Endothelial cell (in vitro differentiated cells): Measurements from ENCODE around the gene SPATA17. TPM values are rescaled to one million over a fixed set of nuclear protein-coding genes. Genes with fewer than 3 reads are reported as not detected.

ENCODE experiments used
- DNase-seq: peaks from one replicate; pipeline ENCODE4 v3.0.0; 2021; ENCODE audit warnings: low spot score
- H3K27ac Mint-ChIP-seq: one replicate; pipeline ENCODE4 v1.8.0; 2021; ENCODE audit warnings: mixed read lengths, inconsistent platforms; ENCODE audit not compliant: unreplicated experiment
- H3K27me3 Mint-ChIP-seq: one replicate; pipeline ENCODE4 v1.8.0; 2021; ENCODE audit warnings: mild to moderate bottlenecking, moderate library complexity, mixed read lengths, inconsistent platforms; ENCODE audit not compliant: unreplicated experiment
- H3K36me3 Mint-ChIP-seq: one replicate; pipeline ENCODE4 v1.8.0; 2021; ENCODE audit warnings: mild to moderate bottlenecking, low read depth, mixed read lengths, inconsistent platforms; ENCODE audit not compliant: unreplicated experiment
- H3K4me1 Mint-ChIP-seq: one replicate; pipeline ENCODE4 v1.8.0; 2021; ENCODE audit warnings: mild to moderate bottlenecking, mixed read lengths, inconsistent platforms; ENCODE audit not compliant: unreplicated experiment
- H3K4me3 Mint-ChIP-seq: one replicate; pipeline ENCODE4 v1.8.0; 2021; ENCODE audit warnings: mild to moderate bottlenecking, mixed read lengths, inconsistent platforms; ENCODE audit not compliant: unreplicated experiment
- H3K9me3 Mint-ChIP-seq: one replicate; pipeline ENCODE4 v1.8.0; 2021; ENCODE audit warnings: mixed read lengths, inconsistent platforms; ENCODE audit not compliant: unreplicated experiment
- CTCF ChIP-seq: fragments of 200-600 bp; sonication (generic); IDR thresholded peaks from one replicate; pipeline ENCODE4 v1.5.0; 2021; ENCODE audit warnings: antibody characterized with exemption; ENCODE audit not compliant: unreplicated experiment
- total RNA-seq: library from RNA; stranded (reverse); fragmentation: NEBNext Ultra II Directional; extraction: Animal tissue kit (Norgen Biotek cat#: 25700); gene quantifications from one replicate; pipeline ENCODE4 v1.2.1, GENCODE V29; 2021; ENCODE audit not compliant: unreplicated experiment

SPATA17 gene
- total RNA-seq, 1 donor from 2014 or later, result 0.36 TPM

DNA sequence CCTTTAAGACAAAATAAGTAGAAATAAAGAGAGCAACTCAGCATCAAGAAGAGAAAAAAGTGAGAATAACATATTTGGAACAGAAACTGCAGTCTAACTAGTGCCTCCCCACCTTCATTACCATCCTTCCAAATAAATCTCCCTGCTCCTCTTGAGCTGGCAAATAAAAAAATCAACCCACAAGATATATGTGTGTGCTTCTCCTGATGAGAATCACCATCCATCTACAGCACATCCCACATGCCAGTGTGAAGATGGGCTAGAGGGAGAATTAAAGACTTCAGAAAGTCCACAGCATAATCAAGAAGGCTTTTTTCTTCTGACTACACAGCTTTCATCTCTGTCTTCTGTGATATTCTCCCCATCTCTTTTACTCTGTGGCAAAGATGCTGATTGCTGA is 244.1 kb downstream of the SPATA17 start:
- Mint-ChIP-seq H3K9me3 (no peaks in the 10 kb centered on the region), H3K4me3 (no peak overlapping the region), H3K27ac (no peak overlapping the region), H3K4me1 (no peaks in the 10 kb centered on the region), H3K27me3 (no peaks in the 10 kb centered on the region), H3K36me3 (no peaks in the 10 kb centered on the region)
- TF ChIP-seq CTCF, result no peak
- no peak for DNase-seq

DNA sequence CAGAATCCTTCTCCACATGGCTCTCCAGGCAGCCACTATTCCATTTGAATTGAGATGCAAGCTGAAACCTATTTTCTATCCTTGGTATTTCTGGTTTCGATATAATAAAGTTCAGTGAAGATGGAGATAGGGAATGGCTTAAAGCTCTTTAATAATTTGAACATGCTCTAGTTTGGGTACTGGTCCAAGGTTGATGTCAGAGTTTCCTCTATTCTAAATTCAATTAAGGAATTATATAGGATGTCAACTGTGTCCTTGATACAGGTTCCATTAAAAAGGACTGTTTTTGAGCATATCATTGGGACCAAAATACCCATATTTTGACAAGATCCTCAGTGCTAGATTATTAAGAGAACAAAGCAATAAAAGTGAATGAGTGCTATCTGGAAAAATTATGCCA is 245.3 kb downstream of the SPATA17 start:
- Mint-ChIP-seq H3K4me1 (no peaks in the 10 kb centered on the region), H3K27me3 (no peaks in the 10 kb centered on the region), H3K9me3 (no peaks in the 10 kb centered on the region), H3K36me3 (no peaks in the 10 kb centered on the region), H3K27ac (no peak overlapping the region), H3K4me3 (no peak overlapping the region)
- no peak for TF ChIP-seq CTCF
- no peak for DNase-seq

DNA sequence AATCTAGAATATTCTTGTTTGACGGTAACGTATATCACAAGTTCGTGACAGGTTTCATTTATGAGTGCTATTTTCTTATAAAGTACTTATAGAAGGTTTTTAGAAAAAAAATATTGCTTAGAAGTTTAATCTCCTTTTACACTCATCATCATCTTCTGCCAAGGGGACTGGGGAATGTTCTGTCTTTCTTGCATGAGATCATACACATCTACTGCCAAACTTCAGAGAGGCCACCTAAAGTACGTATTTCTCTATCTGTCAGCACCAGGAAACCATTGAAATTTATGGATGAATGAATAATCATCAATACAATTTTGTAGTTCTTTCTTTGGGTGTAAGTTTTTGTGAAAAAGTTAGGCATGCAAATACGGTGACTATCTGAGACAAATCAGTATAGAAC is 245.8 kb downstream of the SPATA17 start:
- Mint-ChIP-seq H3K9me3 (no peaks in the 10 kb centered on the region), H3K36me3 (no peaks in the 10 kb centered on the region), H3K4me1 (no peaks in the 10 kb centered on the region), H3K27me3 (no peaks in the 10 kb centered on the region), H3K27ac (no peak overlapping the region), H3K4me3 (no peak overlapping the region)
- DNase-seq, result no peak
- TF ChIP-seq CTCF, result no peak

DNA sequence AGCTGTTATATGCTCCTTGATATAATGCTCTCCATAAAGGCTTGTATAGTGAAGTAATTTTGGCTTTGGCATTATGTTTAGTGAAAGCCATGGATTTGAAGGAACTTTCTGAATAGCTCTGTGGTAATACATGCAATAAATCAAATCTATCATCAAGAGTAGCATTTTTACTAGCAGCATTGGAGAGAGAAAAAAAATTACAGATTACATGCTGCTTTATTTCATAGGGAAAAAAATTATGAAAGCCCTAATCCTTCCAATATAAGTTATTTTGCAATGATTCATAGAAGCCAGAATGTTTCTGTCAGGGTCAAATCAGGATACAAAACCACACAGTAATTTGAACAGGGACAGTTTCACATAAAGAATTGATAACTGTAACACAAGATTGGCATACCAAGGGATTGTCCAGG is 250.0 kb downstream of the SPATA17 start:
- H3K36me3 Mint-ChIP-seq, result no peaks in the 10 kb centered on the region
- no peak for DNase-seq
- no peaks in the 10 kb centered on the region for H3K27me3 Mint-ChIP-seq
- H3K27ac Mint-ChIP-seq, result no peak overlapping the region
- no peaks in the 10 kb centered on the region for H3K9me3 Mint-ChIP-seq
- no peak for TF ChIP-seq CTCF
- H3K4me1 Mint-ChIP-seq, result no peaks in the 10 kb centered on the region
- no peak overlapping the region for H3K4me3 Mint-ChIP-seq

DNA sequence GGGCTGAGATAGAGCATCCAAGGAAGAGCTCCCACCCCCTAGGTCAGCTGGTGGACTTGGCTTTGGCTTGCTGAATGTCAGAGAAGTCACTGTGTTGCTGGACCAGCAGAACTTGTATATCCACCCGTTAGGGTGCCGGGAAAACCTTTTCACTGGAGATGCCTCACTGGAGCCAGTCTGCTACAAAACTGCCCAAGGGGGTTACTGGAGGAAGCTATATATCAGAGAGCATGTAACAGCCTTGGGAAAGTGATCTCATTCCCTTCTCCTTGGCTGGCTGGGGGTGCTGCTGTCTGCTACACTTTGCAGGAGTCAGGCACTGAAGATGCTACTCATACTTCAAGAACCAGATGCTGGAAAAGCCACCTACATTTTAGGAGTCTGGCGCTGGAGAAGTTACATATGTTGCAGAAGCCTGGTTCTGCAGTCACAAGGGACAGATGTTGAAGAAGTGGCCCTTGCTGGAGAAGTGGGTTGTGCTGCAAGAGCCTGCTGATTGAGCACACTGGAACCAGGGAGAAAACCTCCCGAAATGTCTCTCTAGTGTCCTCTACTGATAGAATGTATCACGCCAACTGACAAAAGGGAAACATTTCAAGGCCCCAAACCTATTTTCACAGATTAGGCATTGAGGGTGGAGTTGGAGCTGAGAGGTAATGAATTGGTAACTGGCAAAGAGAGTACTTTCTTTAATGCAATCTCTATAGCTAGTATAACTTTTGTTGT is 250.6 kb downstream of the SPATA17 start:
- no peaks in the 10 kb centered on the region for H3K27me3 Mint-ChIP-seq
- H3K4me1 Mint-ChIP-seq, result no peaks in the 10 kb centered on the region
- H3K4me3 Mint-ChIP-seq, result no peak overlapping the region
- DNase-seq, result no peak
- no peak for TF ChIP-seq CTCF
- H3K9me3 Mint-ChIP-seq, result no peaks in the 10 kb centered on the region
- H3K36me3 Mint-ChIP-seq, result no peaks in the 10 kb centered on the region
- no peak overlapping the region for H3K27ac Mint-ChIP-seq
